H1 (cell line): ENCODE results near the gene CEP72. TPM values are rescaled to one million over a fixed set of nuclear protein-coding genes. Genes with fewer than 3 reads are reported as not detected.

Source experiments
- CTCF ChIA-PET: fragments of 300-600 bp; sonication (Branson Sonifier 250); formaldehyde crosslinking; loops from one replicate; lab custom pipeline; 2021; ENCODE audit not compliant: partially characterized antibody; lab: Charles Lee
- POLR2A ChIA-PET: fragments of 300-600 bp; sonication (Branson Sonifier 250); formaldehyde crosslinking; loops from one replicate; lab custom pipeline; 2021; ENCODE audit warnings: inconsistent platforms; ENCODE audit not compliant: partially characterized antibody; lab: Charles Lee
- DNase-seq, 2 experiments: peaks; one replicate each; pipeline versions ENCODE4 v3.0.0 to v3.0.0-alpha.2; 2010 to 2022; ENCODE audit warnings: low spot score in 2 of 2, low read depth in 1 of 2, mixed read lengths in 1 of 2
- FAIRE-seq: peaks from 2 replicates; lab custom pipeline; 2011; peaks lifted over from hg19 to GRCh38; lab: Jason Lieb, UNC
- H2AFZ ChIP-seq: 2 replicates; pipeline ENCODE4 v1.8.1; 2012; ENCODE audit warnings: low read length, inconsistent platforms
- H2AK5ac ChIP-seq: 2 replicates; pipeline ENCODE4 v1.6.1; 2013; ENCODE audit warnings: low read depth, low read length
- H2BK120ac ChIP-seq: replicated peaks from 2 replicates; pipeline ENCODE3; 2013; ENCODE audit warnings: low read depth, low read length, inconsistent platforms
- H2BK12ac ChIP-seq: 2 replicates; pipeline ENCODE4 v1.6.1; 2013; ENCODE audit warnings: low read depth, low read length
- H2BK15ac ChIP-seq: 2 replicates; pipeline ENCODE4 v1.6.1; 2013; ENCODE audit warnings: low read length
- H2BK20ac ChIP-seq: 2 replicates; pipeline ENCODE4 v1.6.1; 2013; ENCODE audit warnings: low read length
- H2BK5ac ChIP-seq: 2 replicates; pipeline ENCODE4 v1.6.1; 2013; ENCODE audit warnings: low read depth, low read length
- H3K14ac ChIP-seq: 2 replicates; pipeline ENCODE4 v1.6.1; 2013; ENCODE audit warnings: inconsistent platforms; ENCODE audit not compliant: insufficient read length
- H3K18ac ChIP-seq: 2 replicates; pipeline ENCODE4 v1.6.1; 2013; ENCODE audit warnings: low read length; ENCODE audit errors: extremely low read depth
- H3K23ac ChIP-seq: 2 replicates; pipeline ENCODE4 v1.6.1; 2013; ENCODE audit warnings: inconsistent platforms; ENCODE audit not compliant: insufficient read length
- H3K23me2 ChIP-seq: 2 replicates; pipeline ENCODE4 v1.6.1; 2013; ENCODE audit warnings: low read depth, low read length
- H3K27ac ChIP-seq: 2 replicates; pipeline ENCODE4 v1.6.1; 2011; ENCODE audit warnings: low read depth, low read length, inconsistent platforms
- H3K27me3 ChIP-seq, 4 experiments: replicated peaks in 1 of 4; 1 replicate in 1 of 4; 2 replicates in 3 of 4; pipeline versions ENCODE4 v1.6.1 to v1.8.1; 2011 to 2013; ENCODE audit warnings: low read length in 3 of 4, mild to moderate bottlenecking in 3 of 4, inconsistent platforms in 2 of 4, mixed read lengths in 2 of 4, moderate library complexity in 1 of 4; ENCODE audit not compliant: control insufficient read depth in 3 of 4, insufficient read depth in 3 of 4; ENCODE audit errors: extremely low read depth in 1 of 4
- H3K36me3 ChIP-seq, 4 experiments: 2 replicates each; pipeline versions ENCODE4 v1.6.1 to v1.8.1; 2011 to 2013; ENCODE audit warnings: mild to moderate bottlenecking in 4 of 4, low read length in 3 of 4, moderate library complexity in 2 of 4, control low read depth in 1 of 4, inconsistent platforms in 1 of 4; ENCODE audit not compliant: insufficient read depth in 4 of 4, control insufficient read depth in 2 of 4
- H3K4ac ChIP-seq: replicated peaks from 2 replicates; pipeline ENCODE3; 2013; ENCODE audit warnings: low read length, low read depth, mixed read lengths, inconsistent platforms; ENCODE audit not compliant: insufficient read length
- H3K4me1 ChIP-seq, 4 experiments: replicated peaks in 1 of 4; 1 replicate in 1 of 4; 2 replicates in 3 of 4; pipeline versions ENCODE4 v1.6.1 to v1.8.1; 2011 to 2013; ENCODE audit warnings: low read length in 3 of 4, inconsistent platforms in 2 of 4, mixed read lengths in 1 of 4; ENCODE audit not compliant: insufficient read depth in 4 of 4, control insufficient read depth in 3 of 4
- H3K4me2 ChIP-seq, 2 experiments: 2 replicates each; pipeline versions ENCODE4 v1.6.1 to v1.8.1; 2011 to 2013; ENCODE audit warnings: low read depth in 2 of 2, low read length in 2 of 2, control low read depth in 1 of 2, inconsistent platforms in 1 of 2, mild to moderate bottlenecking in 1 of 2; ENCODE audit not compliant: insufficient read depth in 1 of 2
- H3K4me3 ChIP-seq, 4 experiments: fragments of 200-600, 300-600 bp in 1 of 4; sonication (generic), shearing (Covaris generic), sonication (Bioruptor Twin) in 1 of 4; 2 replicates each; pipeline versions ENCODE4 v1.5.1 to v1.8.1; 2011 to 2016; ENCODE audit warnings: low read length in 4 of 4, low read depth in 3 of 4, control low read depth in 2 of 4, inconsistent platforms in 2 of 4, mild to moderate bottlenecking in 2 of 4, mixed read lengths in 1 of 4, moderate library complexity in 1 of 4; ENCODE audit not compliant: insufficient read depth in 2 of 4; ENCODE audit errors: extremely low read depth in 1 of 4
- H3K56ac ChIP-seq: replicated peaks from 2 replicates; pipeline ENCODE3; 2013; ENCODE audit warnings: low read depth, mild to moderate bottlenecking, mixed read lengths, low read length, inconsistent platforms; ENCODE audit not compliant: insufficient read length
- H3K79me1 ChIP-seq: 2 replicates; pipeline ENCODE4 v1.6.1; 2013; ENCODE audit warnings: low read depth, low read length, control low read depth
- H3K79me2 ChIP-seq, 2 experiments: 2 replicates each; pipeline versions ENCODE4 v1.6.1 to v1.8.1; 2012 to 2013; ENCODE audit warnings: low read length in 2 of 2, mild to moderate bottlenecking in 2 of 2, inconsistent platforms in 1 of 2; ENCODE audit not compliant: insufficient read depth in 2 of 2, control insufficient read depth in 1 of 2
- H3K9ac ChIP-seq, 4 experiments: replicated peaks in 1 of 4; 1 replicate in 1 of 4; 2 replicates in 3 of 4; pipeline versions ENCODE4 v1.6.1 to v1.8.1; 2011 to 2013; ENCODE audit warnings: low read depth in 3 of 4, low read length in 3 of 4, control low read depth in 2 of 4, mild to moderate bottlenecking in 2 of 4, moderate library complexity in 2 of 4, inconsistent platforms in 1 of 4; ENCODE audit errors: extremely low read depth in 1 of 4
- H3K9me3 ChIP-seq, 2 experiments: 2 replicates each; pipeline versions ENCODE4 v1.6.1 to v1.8.1; 2012 to 2013; ENCODE audit warnings: mild to moderate bottlenecking in 2 of 2, moderate library complexity in 2 of 2, control low read depth in 1 of 2, inconsistent platforms in 1 of 2, low read depth in 1 of 2, low read length in 1 of 2, mixed read lengths in 1 of 2; ENCODE audit not compliant: insufficient read depth in 2 of 2
- H4K20me1 ChIP-seq, 2 experiments: replicated peaks in 1 of 2; 2 replicates each; pipeline versions ENCODE3 to v1.8.1; 2011 to 2013; ENCODE audit warnings: inconsistent platforms in 2 of 2, low read length in 2 of 2, mild to moderate bottlenecking in 1 of 2; ENCODE audit not compliant: insufficient read depth in 2 of 2, control insufficient read depth in 1 of 2
- H4K5ac ChIP-seq: 2 replicates; pipeline ENCODE4 v1.6.1; 2013; ENCODE audit warnings: low read length, low read depth, mixed read lengths, inconsistent platforms; ENCODE audit not compliant: insufficient read length
- H4K8ac ChIP-seq: 2 replicates; pipeline ENCODE4 v1.8.0; 2013; ENCODE audit warnings: mild to moderate bottlenecking, moderate library complexity, low read length, inconsistent platforms; ENCODE audit not compliant: insufficient read depth; ENCODE audit errors: extremely low read depth
- H4K91ac ChIP-seq: replicated peaks from 2 replicates; pipeline ENCODE3; 2013; ENCODE audit warnings: low read length, mixed read lengths, inconsistent platforms; ENCODE audit not compliant: insufficient read length
- CREB1 ChIP-seq: IDR thresholded peaks from 2 replicates; pipeline ENCODE4 v1.6.1; 2012; ENCODE audit warnings: inconsistent platforms
- GTF2F1 ChIP-seq: IDR thresholded peaks from 2 replicates; pipeline ENCODE4 v1.6.1; 2012; ENCODE audit warnings: low read depth, low read length, improper control_type of control experiment, borderline replicate concordance
- JUND ChIP-seq: IDR thresholded peaks from 2 replicates; pipeline ENCODE4 v1.6.1; 2011; ENCODE audit warnings: mild to moderate bottlenecking, improper control_type of control experiment, low read length
- KDM1A ChIP-seq: fragments of 200-600, 300-600 bp; sonication (generic); IDR thresholded peaks from 2 replicates; pipeline ENCODE4 v1.7.1; 2016; ENCODE audit warnings: mild to moderate bottlenecking, low read length, borderline replicate concordance
- WGBS, 2 experiments: shearing (Covaris generic) in 1 of 2; methylation state at CpG; one replicate each; pipeline versions ENCODE4 v1.1.6 to v1.1.7; 2013 to 2015; ENCODE audit warnings: low lambda C conversion rate in 2 of 2, mixed read lengths in 2 of 2, inconsistent platforms in 1 of 2, low coverage in 1 of 2, missing lambda C conversion rate in 1 of 2; ENCODE audit not compliant: insufficient replicate concordance in 2 of 2, insufficient coverage in 1 of 2, insufficient read length in 1 of 2; ENCODE audit errors: extremely low coverage in 1 of 2, missing lambda C conversion rate in 1 of 2; 5-methylcytosine and 5-hydroxymethylcytosine counted together
- polyA plus RNA-seq, 7 experiments: library from polyadenylated mRNA; depleted of rRNA in 3 of 7; stranded (reverse) in 5 of 7; unstranded in 2 of 7; fragments of >200 nt in 5 of 7; fragments of 200-250 nt in 2 of 7; gene quantifications; 1 replicate in 5 of 7; 2 replicates in 1 of 7; 4 replicates in 1 of 7; pipeline versions ENCODE4 v1.2.1 to v1.2.3, GENCODE V29; 2011 to 2013; ENCODE audit warnings: missing spikeins in 2 of 7, mixed read lengths in 2 of 7
- total RNA-seq: library from RNA; stranded (reverse); fragmentation: NEBNext Ultra II Directional; extraction: Animal tissue kit (Norgen Biotek cat#: 25700); gene quantifications from 2 replicates; pipeline ENCODE4 v1.2.1, GENCODE V29; 2021

The CEP72 gene
- total and polyA plus RNA-seq, 2 of the 8 experiments (the other 6 are each of a cell fraction or from before 2014, with no cell fraction given): 13.1 to 19.6 TPM

GRCh38 chr5:617896-618295 is 5.8 kb downstream of the CEP72 start:
- FAIRE-seq (no peak), DNase-seq (peak in 1 of 2 experiments; percentile 7)
- Histone ChIP-seq H3K27me3 (no peaks in the 10 kb centered on the region), H2BK120ac (no peak overlapping the region), H2BK15ac (no peak overlapping the region), H2AFZ (no peak overlapping the region), H4K20me1 (peaks cover 5 to 20% of the 10 kb centered on the region in 2 experiments), H3K9me3 (no peaks in the 10 kb centered on the region), H2BK12ac (no peak overlapping the region), H3K4me1 (peaks cover 0 to 2% (median 0%) of the 10 kb centered on the region in 4 experiments; a peak in 1 of 7 replicates), H4K5ac (no peak overlapping the region), H3K23ac (no peak overlapping the region), H3K79me2 (peaks cover 9 to 52% of the 10 kb centered on the region in 2 experiments), H2BK5ac (no peak overlapping the region), H3K4me3 (no peak overlapping the region), H3K9ac (no peak overlapping the region), H3K4ac (no peak overlapping the region), H3K36me3 (peaks cover 13 to 26% (median 22%) of the 10 kb centered on the region in 4 experiments), H3K23me2 (peaks cover 2% of the 10 kb centered on the region; the same call in 1 of the 2 replicates), H3K79me1 (peaks cover 15% of the 10 kb centered on the region), H2BK20ac (no peak overlapping the region), H3K4me2 (no peak overlapping the region), H3K14ac (no peak overlapping the region), H3K56ac (no peak overlapping the region), H2AK5ac (no peak overlapping the region), H3K27ac (no peak overlapping the region), H3K18ac (no peak overlapping the region), H4K91ac (no peak overlapping the region), H4K8ac (no peak overlapping the region)
- 92% methylated on average over 12 of the region's 12 CpGs; no CpG with 5 or more reads in 1 of the 2 experiments for WGBS, 2 experiments
- ChIA-PET POLR2A (no interaction called here), CTCF (no interaction called here)
- TF ChIP-seq JUND: no peak
- no peak for TF ChIP-seq GTF2F1
- no peak for TF ChIP-seq KDM1A
- TF ChIP-seq CREB1: no peak
